ENCODE measurements around the gene IFNLR1.

Gene IFNLR1

DNA sequence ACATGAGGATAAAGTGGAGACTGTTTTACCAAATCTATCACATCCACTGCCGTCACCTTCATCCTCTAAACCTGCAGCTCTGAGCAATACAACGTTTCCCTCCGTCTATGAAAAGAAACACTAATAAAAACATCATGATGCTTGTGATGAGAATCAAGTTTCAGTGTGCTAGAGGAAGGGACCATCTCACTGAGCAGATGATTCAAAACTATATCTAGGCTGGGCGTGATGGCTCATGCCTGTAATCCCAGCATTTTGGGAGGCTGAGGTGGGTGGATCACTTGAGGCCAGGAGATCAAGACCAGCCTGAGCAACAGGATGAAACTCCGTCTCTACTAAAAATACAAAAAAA lies 60.4 kb downstream of the IFNLR1 start:
- peaks cover 16% of the 10 kb centered on the region for H3K27me3 Mint-ChIP-seq (ENCODE audit: low read depth, poor library complexity)
- TF ChIP-seq CTCF (IDR thresholded peaks at IDR 0.05): no peak
- no peak overlapping the region for H3K4me3 Mint-ChIP-seq
- H3K36me3 Mint-ChIP-seq (ENCODE audit: low read depth): no peaks in the 10 kb centered on the region
- no peak overlapping the region for H3K27ac Mint-ChIP-seq
- H3K4me1 Mint-ChIP-seq: no peaks in the 10 kb centered on the region
- peaks cover 21% of the 10 kb centered on the region for H3K9me3 Mint-ChIP-seq
- no peak for DNase-seq

- Mint-ChIP-seq H3K36me3 (ENCODE audit: low read depth) (no peaks in the 10 kb centered on the region), H3K9me3 (peaks cover 16% of the 10 kb centered on the region), H3K4me3 (no peak overlapping the region), H3K4me1 (no peaks in the 10 kb centered on the region), H3K27me3 (ENCODE audit: low read depth, poor library complexity) (peaks cover 16% of the 10 kb centered on the region), H3K27ac (no peak overlapping the region)
- DNase-seq: no peak
- TF ChIP-seq CTCF (IDR thresholded peaks at IDR 0.05): no peak
Measured at GRCh38 chr1:24126018-24126671, 60.9 kb downstream of the IFNLR1 start.

GRCh38 chr1:24125456-24125855 lies 61.6 kb downstream of the IFNLR1 start:
- TF ChIP-seq CTCF (IDR thresholded peaks at IDR 0.05): no peak
- Mint-ChIP-seq H3K27ac (no peak overlapping the region), H3K36me3 (ENCODE audit: low read depth) (no peaks in the 10 kb centered on the region), H3K4me3 (no peak overlapping the region), H3K27me3 (ENCODE audit: low read depth, poor library complexity) (peaks cover 19% of the 10 kb centered on the region), H3K9me3 (peaks cover 11% of the 10 kb centered on the region), H3K4me1 (peaks cover 2% of the 10 kb centered on the region)
- DNase-seq: no peak

DNA sequence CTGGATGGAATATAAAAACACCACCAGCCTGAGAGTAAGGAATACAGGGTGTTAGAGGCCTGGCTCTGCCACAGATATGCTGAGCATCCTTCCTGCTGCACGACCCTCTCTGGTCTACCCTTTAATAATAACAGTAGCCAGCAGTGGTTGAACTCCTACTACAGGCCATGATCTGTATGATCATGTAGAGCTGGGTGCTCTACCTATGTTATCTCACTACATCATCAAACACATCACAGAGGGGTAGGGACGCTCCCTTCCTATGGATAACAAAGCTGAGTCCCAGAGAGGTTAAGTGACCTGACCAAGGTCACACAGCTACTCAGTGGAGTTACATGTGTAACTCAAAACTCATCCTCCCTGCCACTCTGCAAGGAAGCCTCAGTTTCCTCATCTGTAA lies 62.1 kb downstream of the IFNLR1 start:
- DNase-seq: no peak
- H3K4me3 Mint-ChIP-seq: no peak overlapping the region
- H3K27ac Mint-ChIP-seq: no peak overlapping the region
- peaks cover 6% of the 10 kb centered on the region for H3K4me1 Mint-ChIP-seq
- TF ChIP-seq CTCF (IDR thresholded peaks at IDR 0.05): no peak
- H3K36me3 Mint-ChIP-seq (ENCODE audit: low read depth): no peaks in the 10 kb centered on the region
- H3K27me3 Mint-ChIP-seq (ENCODE audit: low read depth, poor library complexity): peaks cover 19% of the 10 kb centered on the region
- H3K9me3 Mint-ChIP-seq: peaks cover 7% of the 10 kb centered on the region

GRCh38 chr1:24123611-24124010 lies 63.5 kb downstream of the IFNLR1 start:
- Mint-ChIP-seq H3K4me3 (no peak overlapping the region), H3K4me1 (peaks cover 7% of the 10 kb centered on the region), H3K27ac (no peak overlapping the region), H3K9me3 (no peaks in the 10 kb centered on the region), H3K27me3 (ENCODE audit: low read depth, poor library complexity) (peaks cover 17% of the 10 kb centered on the region), H3K36me3 (ENCODE audit: low read depth) (no peaks in the 10 kb centered on the region)
- no peak for TF ChIP-seq CTCF (IDR thresholded peaks at IDR 0.05)
- no peak for DNase-seq

DNA sequence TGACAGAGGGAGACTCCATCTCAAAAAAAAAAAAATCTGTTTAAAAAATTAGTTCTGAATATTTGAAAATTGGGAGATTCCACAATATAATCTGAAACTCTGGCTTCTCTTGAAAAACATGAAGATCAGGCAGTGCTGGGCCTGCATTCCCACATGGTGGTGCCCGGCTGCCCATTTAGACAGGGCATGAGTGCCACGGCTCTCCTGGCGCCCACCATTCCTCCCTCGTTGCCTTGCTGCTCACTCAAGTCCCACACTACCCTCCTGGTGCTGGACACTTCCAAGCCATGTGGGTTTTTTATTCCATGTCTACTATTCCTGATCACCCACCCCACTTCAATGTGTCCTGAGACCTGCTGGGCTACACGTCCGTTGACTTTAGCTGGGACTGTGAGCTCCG lies 64.3 kb downstream of the IFNLR1 start:
- Mint-ChIP-seq H3K27ac (no peak overlapping the region), H3K4me1 (peaks cover 10% of the 10 kb centered on the region), H3K36me3 (ENCODE audit: low read depth) (no peaks in the 10 kb centered on the region), H3K9me3 (no peaks in the 10 kb centered on the region), H3K4me3 (no peak overlapping the region), H3K27me3 (ENCODE audit: low read depth, poor library complexity) (peaks cover 17% of the 10 kb centered on the region)
- no peak for DNase-seq
- TF ChIP-seq CTCF (IDR thresholded peaks at IDR 0.05): no peak
